H1 (cell line): ENCODE measurements around the gene ADGRB3. TPM values are rescaled to one million over a fixed set of nuclear protein-coding genes. Genes with fewer than 3 reads are reported as not detected.

Source experiments
- CTCF ChIA-PET: fragments of 300-600 bp; sonication (Branson Sonifier 250); formaldehyde crosslinking; loops from one replicate; lab custom pipeline; 2021; ENCODE audit not compliant: partially characterized antibody; lab: Charles Lee
- POLR2A ChIA-PET: fragments of 300-600 bp; sonication (Branson Sonifier 250); formaldehyde crosslinking; loops from one replicate; lab custom pipeline; 2021; ENCODE audit warnings: inconsistent platforms; ENCODE audit not compliant: partially characterized antibody; lab: Charles Lee
- DNase-seq, 2 experiments: peaks; one replicate each; pipeline versions ENCODE4 v3.0.0 to v3.0.0-alpha.2; 2010 to 2022; ENCODE audit warnings: low spot score in 2 of 2, low read depth in 1 of 2, mixed read lengths in 1 of 2
- FAIRE-seq: peaks from 2 replicates; lab custom pipeline; 2011; peaks lifted over from hg19 to GRCh38; lab: Jason Lieb, UNC
- H2AFZ ChIP-seq: 2 replicates; pipeline ENCODE4 v1.8.1; 2012; ENCODE audit warnings: low read length, inconsistent platforms
- H2AK5ac ChIP-seq: 2 replicates; pipeline ENCODE4 v1.6.1; 2013; ENCODE audit warnings: low read depth, low read length
- H2BK120ac ChIP-seq: replicated peaks from 2 replicates; pipeline ENCODE3; 2013; ENCODE audit warnings: low read depth, low read length, inconsistent platforms
- H2BK12ac ChIP-seq: 2 replicates; pipeline ENCODE4 v1.6.1; 2013; ENCODE audit warnings: low read depth, low read length
- H2BK15ac ChIP-seq: 2 replicates; pipeline ENCODE4 v1.6.1; 2013; ENCODE audit warnings: low read length
- H2BK20ac ChIP-seq: 2 replicates; pipeline ENCODE4 v1.6.1; 2013; ENCODE audit warnings: low read length
- H2BK5ac ChIP-seq: 2 replicates; pipeline ENCODE4 v1.6.1; 2013; ENCODE audit warnings: low read depth, low read length
- H3K14ac ChIP-seq: 2 replicates; pipeline ENCODE4 v1.6.1; 2013; ENCODE audit warnings: inconsistent platforms; ENCODE audit not compliant: insufficient read length
- H3K18ac ChIP-seq: 2 replicates; pipeline ENCODE4 v1.6.1; 2013; ENCODE audit warnings: low read length; ENCODE audit errors: extremely low read depth
- H3K23ac ChIP-seq: 2 replicates; pipeline ENCODE4 v1.6.1; 2013; ENCODE audit warnings: inconsistent platforms; ENCODE audit not compliant: insufficient read length
- H3K23me2 ChIP-seq: 2 replicates; pipeline ENCODE4 v1.6.1; 2013; ENCODE audit warnings: low read depth, low read length
- H3K27ac ChIP-seq: 2 replicates; pipeline ENCODE4 v1.6.1; 2011; ENCODE audit warnings: low read depth, low read length, inconsistent platforms
- H3K27me3 ChIP-seq, 4 experiments: replicated peaks in 1 of 4; 1 replicate in 1 of 4; 2 replicates in 3 of 4; pipeline versions ENCODE4 v1.6.1 to v1.8.1; 2011 to 2013; ENCODE audit warnings: low read length in 3 of 4, mild to moderate bottlenecking in 3 of 4, inconsistent platforms in 2 of 4, mixed read lengths in 2 of 4, moderate library complexity in 1 of 4; ENCODE audit not compliant: control insufficient read depth in 3 of 4, insufficient read depth in 3 of 4; ENCODE audit errors: extremely low read depth in 1 of 4
- H3K36me3 ChIP-seq, 4 experiments: 2 replicates each; pipeline versions ENCODE4 v1.6.1 to v1.8.1; 2011 to 2013; ENCODE audit warnings: mild to moderate bottlenecking in 4 of 4, low read length in 3 of 4, moderate library complexity in 2 of 4, control low read depth in 1 of 4, inconsistent platforms in 1 of 4; ENCODE audit not compliant: insufficient read depth in 4 of 4, control insufficient read depth in 2 of 4
- H3K4ac ChIP-seq: replicated peaks from 2 replicates; pipeline ENCODE3; 2013; ENCODE audit warnings: low read length, low read depth, mixed read lengths, inconsistent platforms; ENCODE audit not compliant: insufficient read length
- H3K4me1 ChIP-seq, 4 experiments: replicated peaks in 1 of 4; 1 replicate in 1 of 4; 2 replicates in 3 of 4; pipeline versions ENCODE4 v1.6.1 to v1.8.1; 2011 to 2013; ENCODE audit warnings: low read length in 3 of 4, inconsistent platforms in 2 of 4, mixed read lengths in 1 of 4; ENCODE audit not compliant: insufficient read depth in 4 of 4, control insufficient read depth in 3 of 4
- H3K4me2 ChIP-seq, 2 experiments: 2 replicates each; pipeline versions ENCODE4 v1.6.1 to v1.8.1; 2011 to 2013; ENCODE audit warnings: low read depth in 2 of 2, low read length in 2 of 2, control low read depth in 1 of 2, inconsistent platforms in 1 of 2, mild to moderate bottlenecking in 1 of 2; ENCODE audit not compliant: insufficient read depth in 1 of 2
- H3K4me3 ChIP-seq, 4 experiments: fragments of 200-600, 300-600 bp in 1 of 4; sonication (generic), shearing (Covaris generic), sonication (Bioruptor Twin) in 1 of 4; 2 replicates each; pipeline versions ENCODE4 v1.5.1 to v1.8.1; 2011 to 2016; ENCODE audit warnings: low read length in 4 of 4, low read depth in 3 of 4, control low read depth in 2 of 4, inconsistent platforms in 2 of 4, mild to moderate bottlenecking in 2 of 4, mixed read lengths in 1 of 4, moderate library complexity in 1 of 4; ENCODE audit not compliant: insufficient read depth in 2 of 4; ENCODE audit errors: extremely low read depth in 1 of 4
- H3K56ac ChIP-seq: replicated peaks from 2 replicates; pipeline ENCODE3; 2013; ENCODE audit warnings: low read depth, mild to moderate bottlenecking, mixed read lengths, low read length, inconsistent platforms; ENCODE audit not compliant: insufficient read length
- H3K79me1 ChIP-seq: 2 replicates; pipeline ENCODE4 v1.6.1; 2013; ENCODE audit warnings: low read depth, low read length, control low read depth
- H3K79me2 ChIP-seq, 2 experiments: 2 replicates each; pipeline versions ENCODE4 v1.6.1 to v1.8.1; 2012 to 2013; ENCODE audit warnings: low read length in 2 of 2, mild to moderate bottlenecking in 2 of 2, inconsistent platforms in 1 of 2; ENCODE audit not compliant: insufficient read depth in 2 of 2, control insufficient read depth in 1 of 2
- H3K9ac ChIP-seq, 4 experiments: replicated peaks in 1 of 4; 1 replicate in 1 of 4; 2 replicates in 3 of 4; pipeline versions ENCODE4 v1.6.1 to v1.8.1; 2011 to 2013; ENCODE audit warnings: low read depth in 3 of 4, low read length in 3 of 4, control low read depth in 2 of 4, mild to moderate bottlenecking in 2 of 4, moderate library complexity in 2 of 4, inconsistent platforms in 1 of 4; ENCODE audit errors: extremely low read depth in 1 of 4
- H3K9me3 ChIP-seq, 2 experiments: 2 replicates each; pipeline versions ENCODE4 v1.6.1 to v1.8.1; 2012 to 2013; ENCODE audit warnings: mild to moderate bottlenecking in 2 of 2, moderate library complexity in 2 of 2, control low read depth in 1 of 2, inconsistent platforms in 1 of 2, low read depth in 1 of 2, low read length in 1 of 2, mixed read lengths in 1 of 2; ENCODE audit not compliant: insufficient read depth in 2 of 2
- H4K20me1 ChIP-seq, 2 experiments: replicated peaks in 1 of 2; 2 replicates each; pipeline versions ENCODE3 to v1.8.1; 2011 to 2013; ENCODE audit warnings: inconsistent platforms in 2 of 2, low read length in 2 of 2, mild to moderate bottlenecking in 1 of 2; ENCODE audit not compliant: insufficient read depth in 2 of 2, control insufficient read depth in 1 of 2
- H4K5ac ChIP-seq: 2 replicates; pipeline ENCODE4 v1.6.1; 2013; ENCODE audit warnings: low read length, low read depth, mixed read lengths, inconsistent platforms; ENCODE audit not compliant: insufficient read length
- H4K8ac ChIP-seq: 2 replicates; pipeline ENCODE4 v1.8.0; 2013; ENCODE audit warnings: mild to moderate bottlenecking, moderate library complexity, low read length, inconsistent platforms; ENCODE audit not compliant: insufficient read depth; ENCODE audit errors: extremely low read depth
- H4K91ac ChIP-seq: replicated peaks from 2 replicates; pipeline ENCODE3; 2013; ENCODE audit warnings: low read length, mixed read lengths, inconsistent platforms; ENCODE audit not compliant: insufficient read length
- BCL11A ChIP-seq, 2 experiments: IDR thresholded peaks; one replicate each; pipeline ENCODE4 v1.6.1; 2011; ENCODE audit warnings: low read depth in 2 of 2, low read length in 2 of 2, mild to moderate bottlenecking in 2 of 2
- KDM4A ChIP-seq: IDR thresholded peaks from one replicate; pipeline ENCODE4 v1.7.1; 2012; ENCODE audit warnings: low read depth, mild to moderate bottlenecking, moderate library complexity, low read length, inconsistent platforms; ENCODE audit not compliant: severe bottlenecking
- RNF2 ChIP-seq: fragments of 200-900, 300-1000 bp; sonication (generic); IDR thresholded peaks from 2 replicates; pipeline ENCODE4 v1.7.1; 2016; ENCODE audit warnings: borderline replicate concordance, low read depth, mild to moderate bottlenecking, antibody characterized with exemption, low read length; ENCODE audit not compliant: poor library complexity, severe bottlenecking; ENCODE audit errors: missing control alignments
- SAP30 ChIP-seq: fragments of 300-600 bp; sonication (generic); IDR thresholded peaks from 2 replicates; pipeline ENCODE4 v1.7.1; 2012; ENCODE audit warnings: low read length, moderate library complexity, mild to moderate bottlenecking, inconsistent platforms; ENCODE audit not compliant: insufficient read depth, insufficient replicate concordance
- WGBS, 2 experiments: shearing (Covaris generic) in 1 of 2; methylation state at CpG; one replicate each; pipeline versions ENCODE4 v1.1.6 to v1.1.7; 2013 to 2015; ENCODE audit warnings: low lambda C conversion rate in 2 of 2, mixed read lengths in 2 of 2, inconsistent platforms in 1 of 2, low coverage in 1 of 2, missing lambda C conversion rate in 1 of 2; ENCODE audit not compliant: insufficient replicate concordance in 2 of 2, insufficient coverage in 1 of 2, insufficient read length in 1 of 2; ENCODE audit errors: extremely low coverage in 1 of 2, missing lambda C conversion rate in 1 of 2; 5-methylcytosine and 5-hydroxymethylcytosine counted together
- polyA plus RNA-seq, 7 experiments: library from polyadenylated mRNA; depleted of rRNA in 3 of 7; stranded (reverse) in 5 of 7; unstranded in 2 of 7; fragments of >200 nt in 5 of 7; fragments of 200-250 nt in 2 of 7; gene quantifications; 1 replicate in 5 of 7; 2 replicates in 1 of 7; 4 replicates in 1 of 7; pipeline versions ENCODE4 v1.2.1 to v1.2.3, GENCODE V29; 2011 to 2013; ENCODE audit warnings: missing spikeins in 2 of 7, mixed read lengths in 2 of 7
- total RNA-seq: library from RNA; stranded (reverse); fragmentation: NEBNext Ultra II Directional; extraction: Animal tissue kit (Norgen Biotek cat#: 25700); gene quantifications from 2 replicates; pipeline ENCODE4 v1.2.1, GENCODE V29; 2021

Gene ADGRB3
- total and polyA plus RNA-seq, 2 of the 8 experiments (the other 6 are each of a cell fraction or from before 2014, with no cell fraction given), result 0.35 to 1.2 TPM

DNA sequence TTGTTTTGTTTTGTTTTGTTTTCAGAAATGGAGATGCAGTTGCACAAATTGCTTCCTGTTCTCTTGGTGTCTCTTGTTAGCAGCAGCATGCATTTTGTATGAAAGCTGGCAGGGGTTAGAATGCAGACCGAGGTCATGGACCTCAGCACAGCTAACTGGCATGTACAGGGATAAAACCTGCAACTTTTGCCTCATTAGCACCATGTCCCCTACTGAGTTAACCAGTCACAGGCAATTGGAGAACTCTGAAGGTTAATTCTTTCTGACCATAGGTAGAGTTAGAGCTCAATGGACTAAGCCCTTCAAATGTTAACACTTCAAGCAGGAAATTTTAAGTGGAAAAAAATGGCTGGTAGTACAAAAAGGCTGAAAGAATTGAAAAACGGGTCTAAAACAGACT is 377.1 kb downstream of the ADGRB3 start:
- H3K14ac ChIP-seq, result no peak overlapping the region
- peaks cover 0 to 13% (median 7%) of the 10 kb centered on the region in 4 experiments; a peak in 4 of 7 replicates for H3K4me1 ChIP-seq
- H2BK20ac ChIP-seq, result no peak overlapping the region
- H3K79me2 ChIP-seq, result no peaks in the 10 kb centered on the region
- no peak overlapping the region for H3K27ac ChIP-seq
- TF ChIP-seq RNF2 (no peak), BCL11A (IDR thresholded peaks at IDR 0.05; ENCODE audit: low read depth in 2 of 2, low read length in 2 of 2) (no peak), SAP30 (no peak), KDM4A (no peak)
- TF ChIP-seq, all 59 proteins: peak for 0
- H2BK5ac ChIP-seq, result no peak overlapping the region
- H4K91ac ChIP-seq, result no peak overlapping the region
- no peak overlapping the region for H2BK15ac ChIP-seq
- no peak overlapping the region for H3K4ac ChIP-seq
- no peak overlapping the region for H2BK12ac ChIP-seq
- DNase-seq (no peak), FAIRE-seq (no peak)
- H3K9me3 ChIP-seq, result no peaks in the 10 kb centered on the region
- no peak overlapping the region for H3K56ac ChIP-seq
- no peaks in the 10 kb centered on the region for H4K20me1 ChIP-seq
- H3K27me3 ChIP-seq, result no peaks in the 10 kb centered on the region
- H3K79me1 ChIP-seq, result no peaks in the 10 kb centered on the region
- H4K8ac ChIP-seq, result no peak overlapping the region
- WGBS, 2 experiments, result 90% methylated on average over 2 of the region's 2 CpGs; no CpG with 5 or more reads in 1 of the 2 experiments
- H2AK5ac ChIP-seq, result no peak overlapping the region
- H3K9ac ChIP-seq, result no peak overlapping the region
- no peaks in the 10 kb centered on the region for H3K36me3 ChIP-seq
- H2AFZ ChIP-seq, result no peak overlapping the region
- POLR2A ChIA-PET, result no interaction called here
- H3K23me2 ChIP-seq, result no peaks in the 10 kb centered on the region
- no peak overlapping the region for H3K4me2 ChIP-seq
- no peak overlapping the region for H4K5ac ChIP-seq
- no peak overlapping the region for H3K4me3 ChIP-seq
- H2BK120ac ChIP-seq, result no peak overlapping the region
- CTCF ChIA-PET, result no interaction called here
- H3K23ac ChIP-seq, result no peak overlapping the region
- no peak overlapping the region for H3K18ac ChIP-seq
